SHP77 treated with DMSO at 0.1 percent for 48 hours (cell line): ENCODE results near the gene TAS2R5.
"Not testable (repeated sequence)": the region's sequence is repeated elsewhere in the genome, so short reads cannot be mapped to it uniquely, and the experiment has no call there.

ENCODE experiments used
- DNase-seq: peaks from one replicate; lab custom pipeline; 2025; lab: John Stamatoyannopoulos, UW

Gene TAS2R5

GRCh38 chr7:141789917-141790316 lies at the start of gene TAS2R5:
TSS of gene TAS2R5 (plus strand) at chr7:141790217. CDS start at chr7:141790362, 145 bp downstream.
- no peak for DNase-seq

- DNase-seq, result no peak
Observed at GRCh38 chr7:141742229-141742628, 47.8 kb upstream of the TAS2R5 start.

GRCh38 chr7:141744131-141744530 lies 45.9 kb upstream of the TAS2R5 start:
- DNase-seq, result no peak

- no peak for DNase-seq
Observed at GRCh38 chr7:141748396-141748795, 41.6 kb upstream of the TAS2R5 start.

GRCh38 chr7:141751904-141752303 lies 38.1 kb upstream of the TAS2R5 start:
- not testable (repeated sequence) for DNase-seq

GRCh38 chr7:141752634-141753033 lies 37.4 kb upstream of the TAS2R5 start:
- no peak for DNase-seq

GRCh38 chr7:141754939-141755338 lies 35.1 kb upstream of the TAS2R5 start:
- DNase-seq, result no peak

- no peak for DNase-seq
Observed at GRCh38 chr7:141763797-141764196, 26.2 kb upstream of the TAS2R5 start, which contains the start of gene TAS2R3. TSS of gene TAS2R3 (plus strand) at chr7:141764097. CDS start at chr7:141764159, 62 bp downstream.

GRCh38 chr7:141770083-141770583 lies 19.9 kb upstream of the TAS2R5 start:
- DNase-seq, result not testable (repeated sequence)

- no peak for DNase-seq
Observed at GRCh38 chr7:141776374-141776773, 13.6 kb upstream of the TAS2R5 start, which contains the start of gene TAS2R4. TSS of gene TAS2R4 (plus strand) at chr7:141776674. CDS start at chr7:141778489, 1,815 bp downstream.

- DNase-seq, result peak; percentile 30
Observed at GRCh38 chr7:141785706-141786552, 4.1 kb upstream of the TAS2R5 start.

GRCh38 chr7:141788296-141788695 lies 1.7 kb upstream of the TAS2R5 start:
- DNase-seq, result no peak

GRCh38 chr7:141792526-141792925 lies 2.5 kb downstream of the TAS2R5 start:
- DNase-seq, result no peak

- no peak for DNase-seq
Observed at GRCh38 chr7:141820067-141820466, 30.1 kb downstream of the TAS2R5 start.

- not testable (repeated sequence) for DNase-seq
Observed at GRCh38 chr7:141822432-141822831, 32.4 kb downstream of the TAS2R5 start.

- peak; percentile 22 for DNase-seq
Observed at GRCh38 chr7:141837683-141838082, 47.7 kb downstream of the TAS2R5 start.

GRCh38 chr7:141838581-141838980 lies 48.6 kb downstream of the TAS2R5 start:
- DNase-seq, result no peak

GRCh38 chr7:141839256-141839655 lies 49.2 kb downstream of the TAS2R5 start:
- no peak for DNase-seq

- no peak for DNase-seq
Observed at GRCh38 chr7:141840708-141841107, 50.7 kb downstream of the TAS2R5 start.
